ENCODE data around the gene ZNHIT2.
A peak's percentile ranks its signal among the peaks of the same experiment; 100 is the strongest.

ZNHIT2 gene

DNA sequence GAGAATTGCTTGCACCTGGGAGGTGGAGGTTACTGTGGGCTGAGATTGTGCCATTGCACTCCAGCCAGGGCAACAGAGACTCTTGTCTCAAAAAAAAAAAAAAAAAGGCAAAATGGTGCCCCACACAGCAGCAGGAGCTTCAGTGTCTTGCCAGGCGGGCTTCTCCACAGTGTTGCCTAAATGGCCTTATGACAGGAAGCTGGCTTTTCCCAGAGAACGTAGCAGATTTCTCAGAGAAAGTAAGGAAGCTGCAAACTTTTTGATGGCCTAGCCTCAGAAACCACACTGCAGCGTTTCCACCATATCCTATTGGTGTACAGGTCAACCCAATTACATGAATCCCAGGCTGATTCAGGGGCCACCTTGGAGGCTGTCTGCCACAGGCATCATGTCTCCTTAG, 39.8 kb upstream of the ZNHIT2 start:
- Histone ChIP-seq H3K79me2 (ENCODE audit: control insufficient read depth, low read length) (no peaks in the 10 kb centered on the region), H3F3A (ENCODE audit: control insufficient read depth, insufficient read depth) (peaks cover 26% of the 10 kb centered on the region), H3K4me1 (ENCODE audit: control insufficient read depth, low read length) (peaks cover 68% of the 10 kb centered on the region), H3K9me2 (replicated peaks; ENCODE audit: control insufficient read depth, low read length) (no peaks in the 10 kb centered on the region), H3K9me3 (ENCODE audit: control insufficient read depth, insufficient read depth, low read length) (no peaks in the 10 kb centered on the region), H3K36me3 (ENCODE audit: control insufficient read depth, low read length) (no peaks in the 10 kb centered on the region), H3K27me3 (ENCODE audit: control insufficient read depth, low read length) (no peaks in the 10 kb centered on the region), H3K27ac (ENCODE audit: low read depth, low read length) (no peak overlapping the region), H4K20me1 (ENCODE audit: control insufficient read depth, insufficient read depth, low read depth, low read length) (no peaks in the 10 kb centered on the region), H3K4me2 (ENCODE audit: low read length) (no peak overlapping the region), H3K4me3 (ENCODE audit: low read length) (no peak overlapping the region)
- TF ChIP-seq EZH2phosphoT487 (IDR thresholded peaks at IDR 0.05; ENCODE audit: borderline replicate concordance, low read length), result no peak
- TF ChIP-seq, protein P1, sequence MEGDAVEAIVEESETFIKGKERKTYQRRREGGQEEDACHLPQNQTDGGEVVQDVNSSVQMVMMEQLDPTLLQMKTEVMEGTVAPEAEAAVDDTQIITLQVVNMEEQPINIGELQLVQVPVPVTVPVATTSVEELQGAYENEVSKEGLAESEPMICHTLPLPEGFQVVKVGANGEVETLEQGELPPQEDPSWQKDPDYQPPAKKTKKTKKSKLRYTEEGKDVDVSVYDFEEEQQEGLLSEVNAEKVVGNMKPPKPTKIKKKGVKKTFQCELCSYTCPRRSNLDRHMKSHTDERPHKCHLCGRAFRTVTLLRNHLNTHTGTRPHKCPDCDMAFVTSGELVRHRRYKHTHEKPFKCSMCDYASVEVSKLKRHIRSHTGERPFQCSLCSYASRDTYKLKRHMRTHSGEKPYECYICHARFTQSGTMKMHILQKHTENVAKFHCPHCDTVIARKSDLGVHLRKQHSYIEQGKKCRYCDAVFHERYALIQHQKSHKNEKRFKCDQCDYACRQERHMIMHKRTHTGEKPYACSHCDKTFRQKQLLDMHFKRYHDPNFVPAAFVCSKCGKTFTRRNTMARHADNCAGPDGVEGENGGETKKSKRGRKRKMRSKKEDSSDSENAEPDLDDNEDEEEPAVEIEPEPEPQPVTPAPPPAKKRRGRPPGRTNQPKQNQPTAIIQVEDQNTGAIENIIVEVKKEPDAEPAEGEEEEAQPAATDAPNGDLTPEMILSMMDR (IDR thresholded peaks at IDR 0.05; ENCODE audit: low read depth, low read length, poor library complexity, severe bottlenecking), result no peak

DNA sequence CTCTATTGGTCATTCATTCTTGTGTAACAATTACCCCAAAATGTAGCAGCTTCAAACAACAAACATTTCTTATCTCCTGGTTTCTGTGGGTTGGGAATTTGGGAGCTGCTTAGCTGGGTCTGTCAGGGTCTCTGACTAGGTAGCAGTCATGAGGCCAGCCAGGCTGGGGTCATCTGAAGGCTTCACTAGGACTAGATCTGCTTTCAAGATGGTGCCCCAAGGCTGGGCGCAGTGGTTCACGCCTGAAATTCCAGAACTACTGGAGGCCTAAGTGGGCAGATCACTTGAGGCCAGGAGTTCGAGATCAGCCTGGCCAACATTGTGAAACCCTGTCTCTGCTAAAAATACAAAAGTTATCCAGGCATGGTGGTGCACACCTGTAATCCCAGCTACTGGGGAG, 39.4 kb upstream of the ZNHIT2 start:
- Histone ChIP-seq H3K4me1 (ENCODE audit: control insufficient read depth, low read length) (peaks cover 73% of the 10 kb centered on the region), H3F3A (ENCODE audit: control insufficient read depth, insufficient read depth) (peaks cover 30% of the 10 kb centered on the region), H3K79me2 (ENCODE audit: control insufficient read depth, low read length) (no peaks in the 10 kb centered on the region), H3K27me3 (ENCODE audit: control insufficient read depth, low read length) (no peaks in the 10 kb centered on the region), H3K4me3 (ENCODE audit: low read length) (no peak overlapping the region), H3K36me3 (ENCODE audit: control insufficient read depth, low read length) (no peaks in the 10 kb centered on the region), H3K9me2 (replicated peaks; ENCODE audit: control insufficient read depth, low read length) (no peaks in the 10 kb centered on the region), H3K4me2 (ENCODE audit: low read length) (no peak overlapping the region), H3K9me3 (ENCODE audit: control insufficient read depth, insufficient read depth, low read length) (no peaks in the 10 kb centered on the region), H3K27ac (ENCODE audit: low read depth, low read length) (no peak overlapping the region), H4K20me1 (ENCODE audit: control insufficient read depth, insufficient read depth, low read depth, low read length) (no peaks in the 10 kb centered on the region)
- TF ChIP-seq, protein P1 (IDR thresholded peaks at IDR 0.05; ENCODE audit: low read depth, low read length, poor library complexity, severe bottlenecking), result no peak
- no peak for TF ChIP-seq EZH2phosphoT487 (IDR thresholded peaks at IDR 0.05; ENCODE audit: borderline replicate concordance, low read length)

DNA sequence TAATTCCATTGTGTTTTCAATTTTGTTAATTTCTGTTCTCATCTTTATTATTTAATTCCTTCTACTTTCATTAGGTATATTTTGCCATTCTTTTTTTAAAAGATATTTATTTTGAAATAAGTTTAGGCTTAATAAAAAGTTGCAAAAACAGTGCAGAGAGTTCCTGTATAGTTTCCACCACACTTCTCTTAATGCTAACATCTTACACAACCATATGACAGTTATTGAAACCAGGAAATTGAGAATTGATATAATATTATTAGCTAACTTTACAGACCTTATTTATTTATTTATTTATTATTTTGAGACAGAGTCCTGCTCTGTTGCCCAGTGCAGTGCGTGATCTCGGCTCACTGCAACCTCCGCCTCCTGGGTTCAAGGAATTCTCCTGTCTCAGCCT, 38.8 kb upstream of the ZNHIT2 start:
- Histone ChIP-seq H3F3A (ENCODE audit: control insufficient read depth, insufficient read depth) (peaks cover 30% of the 10 kb centered on the region), H3K4me3 (ENCODE audit: low read length) (no peak overlapping the region), H3K27ac (ENCODE audit: low read depth, low read length) (peak overlapping the region; percentile 26; the same call in 1 of the 2 replicates), H3K79me2 (ENCODE audit: control insufficient read depth, low read length) (no peaks in the 10 kb centered on the region), H3K9me2 (replicated peaks; ENCODE audit: control insufficient read depth, low read length) (no peaks in the 10 kb centered on the region), H3K4me1 (ENCODE audit: control insufficient read depth, low read length) (peaks cover 79% of the 10 kb centered on the region), H4K20me1 (ENCODE audit: control insufficient read depth, insufficient read depth, low read depth, low read length) (no peaks in the 10 kb centered on the region), H3K36me3 (ENCODE audit: control insufficient read depth, low read length) (no peaks in the 10 kb centered on the region), H3K9me3 (ENCODE audit: control insufficient read depth, insufficient read depth, low read length) (no peaks in the 10 kb centered on the region), H3K27me3 (ENCODE audit: control insufficient read depth, low read length) (no peaks in the 10 kb centered on the region), H3K4me2 (ENCODE audit: low read length) (peak overlapping the region; percentile 20; the same call in 1 of the 2 replicates)
- no peak for TF ChIP-seq EZH2phosphoT487 (IDR thresholded peaks at IDR 0.05; ENCODE audit: borderline replicate concordance, low read length)
- TF ChIP-seq, protein P1 (IDR thresholded peaks at IDR 0.05; ENCODE audit: low read depth, low read length, poor library complexity, severe bottlenecking), result no peak
